Naive B cell (primary cell): ENCODE data around the gene FBXL14. TPM values are rescaled to one million over a fixed set of nuclear protein-coding genes. Genes with fewer than 3 reads are reported as not detected.
"Not testable (repeated sequence)": the region's sequence is repeated elsewhere in the genome, so short reads cannot be mapped to it uniquely, and the experiment has no call there.

Experiments used
- ATAC-seq, 2 donors: fragments of 150-1000 bp; cut with Tn5 transposase; 2 replicates each; pipeline ENCODE4 v1.10.0; 2021; ENCODE audit warnings: low read depth in 2 of 2, mild to moderate bottlenecking in 2 of 2, moderate library complexity in 2 of 2
- DNase-seq: peaks from one replicate; pipeline ENCODE4 v3.0.0; 2022
- H3K27ac Mint-ChIP-seq, 6 donors: one replicate each; pipeline ENCODE4 v1.8.0; 2020 to 2022; ENCODE audit warnings: mild to moderate bottlenecking in 6 of 6, mixed read lengths in 6 of 6, moderate library complexity in 5 of 6, inconsistent platforms in 2 of 6
- H3K27me3 Mint-ChIP-seq, 3 donors: one replicate each; pipeline ENCODE4 v1.8.0; 2021 to 2022; ENCODE audit warnings: mixed read lengths in 3 of 3, mild to moderate bottlenecking in 1 of 3
- H3K36me3 Mint-ChIP-seq, 2 donors: one replicate each; pipeline ENCODE4 v1.8.0; 2020 to 2022; ENCODE audit warnings: mixed read lengths in 2 of 2, inconsistent platforms in 1 of 2, mild to moderate bottlenecking in 1 of 2
- H3K4me1 Mint-ChIP-seq, 3 donors: one replicate each; pipeline ENCODE4 v1.8.0; 2020 to 2022; ENCODE audit warnings: mixed read lengths in 3 of 3, inconsistent platforms in 1 of 3, mild to moderate bottlenecking in 1 of 3, moderate library complexity in 1 of 3
- H3K4me3 Mint-ChIP-seq, 8 donors: one replicate each; pipeline ENCODE4 v1.8.0; 2020 to 2022; ENCODE audit warnings: mild to moderate bottlenecking in 8 of 8, mixed read lengths in 8 of 8, moderate library complexity in 8 of 8, inconsistent platforms in 2 of 8
- H3K9me3 Mint-ChIP-seq, 7 donors: one replicate each; pipeline ENCODE4 v1.8.0; 2020 to 2022; ENCODE audit warnings: mixed read lengths in 7 of 7, mild to moderate bottlenecking in 5 of 7, inconsistent platforms in 2 of 7, moderate library complexity in 1 of 7
- polyA plus RNA-seq, 6 donors: library from polyadenylated mRNA; unstranded; fragments of 300-500 nt; fragmentation: Illumina TruSeq; gene quantifications; one replicate each; pipeline ENCODE4 v1.2.3, GENCODE V29; 2021; ENCODE audit warnings: low read depth in 6 of 6

The FBXL14 gene
- polyA plus RNA-seq, 6 donors from 2014 or later: 11.2 to 20.6 (median 14.6) TPM

DNA sequence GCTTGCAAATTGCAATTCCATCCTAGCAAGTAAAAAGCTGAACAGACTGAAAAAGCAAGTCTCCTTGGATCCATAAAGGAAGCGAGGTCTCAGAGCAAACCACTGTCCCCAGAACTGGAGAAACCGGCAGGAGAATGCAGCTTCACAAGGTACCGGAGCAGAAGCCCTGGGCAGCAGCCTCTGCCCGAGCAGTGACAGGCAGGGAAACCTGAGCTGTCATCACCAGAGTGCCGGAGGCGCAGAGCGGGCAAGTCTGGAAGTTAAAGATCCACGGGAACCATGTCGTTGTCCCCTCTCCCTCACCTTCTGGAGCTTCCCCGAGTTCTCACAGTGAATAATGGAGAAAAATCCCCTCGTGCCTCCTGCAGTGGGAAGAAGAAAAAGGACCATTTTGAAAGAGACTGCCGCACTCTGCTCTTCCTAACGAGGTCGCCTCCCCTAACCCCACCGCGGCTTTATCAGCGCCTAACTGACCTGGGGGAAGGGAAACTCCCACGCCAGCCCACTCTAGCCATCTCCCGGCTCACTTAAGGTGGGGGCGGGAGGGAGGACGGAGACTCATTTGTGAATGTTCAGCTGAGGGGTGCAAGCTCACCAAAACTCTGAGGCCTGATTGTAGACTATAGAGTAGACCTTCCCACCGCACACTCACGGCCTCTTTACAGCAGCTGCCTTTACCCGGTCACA, 27.8 kb downstream of the FBXL14 start:
- no peaks in the 10 kb centered on the region for H3K9me3 Mint-ChIP-seq
- peaks cover 5 to 23% (median 12%) of the 10 kb centered on the region in 3 donors for H3K27me3 Mint-ChIP-seq
- no peak for DNase-seq
- no peaks in the 10 kb centered on the region for H3K4me1 Mint-ChIP-seq
- H3K27ac Mint-ChIP-seq: no peak overlapping the region
- no peak for ATAC-seq
- H3K36me3 Mint-ChIP-seq: peaks cover 6 to 11% of the 10 kb centered on the region in 2 donors
- no peak overlapping the region for H3K4me3 Mint-ChIP-seq

DNA sequence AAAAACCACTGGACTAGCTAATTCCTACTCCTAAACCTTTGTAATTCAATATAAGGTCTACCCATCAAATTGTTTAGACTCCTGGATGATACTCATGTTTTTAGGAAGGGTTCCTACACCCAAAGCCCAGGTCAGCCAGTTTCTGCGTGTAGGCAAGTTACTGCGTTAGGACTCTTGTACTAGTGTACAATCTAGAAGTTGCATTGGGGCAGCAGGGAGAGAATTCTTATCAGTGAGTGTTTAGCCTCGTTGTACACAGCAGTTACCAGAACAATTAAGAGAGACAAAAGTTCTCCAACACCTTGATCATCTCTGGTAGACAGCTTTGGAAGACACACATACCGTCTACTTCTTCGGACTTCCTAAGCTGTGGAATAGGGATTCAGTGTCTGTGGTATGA, 29.2 kb downstream of the FBXL14 start:
- ATAC-seq (no peak), DNase-seq (no peak)
- peaks cover 6 to 11% of the 10 kb centered on the region in 2 donors for H3K36me3 Mint-ChIP-seq
- peaks cover 7 to 23% (median 7%) of the 10 kb centered on the region in 3 donors for H3K27me3 Mint-ChIP-seq
- peak overlapping the region in 1 of 8 donors; percentile 38 for H3K4me3 Mint-ChIP-seq
- no peaks in the 10 kb centered on the region for H3K9me3 Mint-ChIP-seq
- H3K27ac Mint-ChIP-seq: peak overlapping the region in 1 of 6 donors; percentile 50
- H3K4me1 Mint-ChIP-seq: no peaks in the 10 kb centered on the region

DNA sequence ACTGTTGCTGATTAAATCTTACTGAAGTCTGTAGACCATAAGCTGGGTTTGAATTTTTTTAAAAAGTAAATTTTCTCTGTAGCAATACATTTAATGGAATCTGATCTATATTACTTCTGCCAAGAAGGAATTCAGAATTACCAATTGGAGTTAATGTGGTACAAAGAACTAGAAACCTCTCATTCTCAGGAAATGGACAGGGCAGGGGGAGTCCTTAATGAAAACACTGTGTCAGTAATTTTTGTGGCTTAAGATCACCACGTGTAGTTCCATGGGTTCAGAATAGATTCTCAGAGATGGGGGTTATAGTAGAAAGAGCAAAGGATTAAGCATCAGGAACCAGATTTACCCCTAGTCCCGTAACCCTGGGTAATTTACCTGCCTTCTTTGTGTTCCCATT, 30.3 kb downstream of the FBXL14 start:
- no peak for DNase-seq
- Mint-ChIP-seq H3K27me3 (peaks cover 11 to 27% (median 12%) of the 10 kb centered on the region in 3 donors), H3K36me3 (peaks cover 6 to 11% of the 10 kb centered on the region in 2 donors), H3K9me3 (no peaks in the 10 kb centered on the region), H3K4me3 (no peak overlapping the region), H3K4me1 (no peaks in the 10 kb centered on the region), H3K27ac (peak overlapping the region in 1 of 6 donors; percentile 18)
- ATAC-seq: no peak

DNA sequence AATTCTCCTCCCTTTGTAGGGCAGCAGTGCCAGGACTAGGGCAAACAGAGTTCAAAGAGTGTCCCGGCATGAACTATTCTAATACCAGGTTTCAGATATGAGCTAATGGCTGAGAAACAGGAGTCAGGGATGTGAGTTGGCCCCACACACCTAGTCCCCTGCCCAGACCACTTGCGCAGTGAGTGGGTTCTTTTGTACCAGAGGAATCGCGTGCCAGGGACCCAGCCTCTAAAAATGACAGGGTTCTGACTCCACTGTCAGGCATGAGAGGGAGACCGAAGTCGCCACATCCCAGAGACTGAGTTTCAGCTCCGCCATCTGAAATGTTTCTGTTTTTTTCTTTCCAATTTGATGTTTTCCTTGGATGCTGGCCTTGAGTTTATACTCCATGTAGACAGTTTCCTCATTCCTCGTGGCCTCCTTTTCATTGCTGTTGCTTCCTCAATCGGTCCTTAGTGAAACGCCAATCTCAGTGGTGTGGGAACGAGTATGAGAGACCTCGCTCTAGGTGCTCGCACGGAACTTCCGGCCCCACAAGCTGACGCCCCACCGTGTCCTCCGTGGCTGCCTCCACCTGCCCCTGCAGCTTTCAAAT, 31.5 kb downstream of the FBXL14 start:
- Mint-ChIP-seq H3K4me3 (no peak overlapping the region), H3K4me1 (no peaks in the 10 kb centered on the region), H3K27me3 (peaks cover 10 to 27% (median 11%) of the 10 kb centered on the region in 3 donors), H3K27ac (peak overlapping the region in 1 of 6 donors; percentile 84), H3K36me3 (peaks cover 6 to 11% of the 10 kb centered on the region in 2 donors), H3K9me3 (no peaks in the 10 kb centered on the region)
- ATAC-seq (no peak), DNase-seq (no peak)

DNA sequence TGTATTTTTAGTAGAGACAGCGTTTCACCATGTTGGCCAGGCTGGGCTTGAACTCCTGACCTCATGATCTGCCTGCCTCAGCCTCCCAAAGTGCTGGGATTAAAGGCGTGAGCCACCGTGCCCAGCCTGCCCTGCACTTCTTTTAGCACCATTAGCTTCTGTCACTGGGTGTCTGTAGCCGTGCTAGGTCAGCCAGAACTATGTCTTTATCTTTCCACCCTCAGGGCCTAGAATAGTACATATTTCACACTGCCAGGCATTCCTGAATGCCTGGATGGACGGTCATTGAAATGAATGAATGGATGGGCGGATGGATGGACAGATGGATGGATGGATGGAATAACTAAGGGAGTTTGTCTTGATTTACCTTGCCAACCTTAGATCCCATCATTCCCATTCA, 33.7 kb downstream of the FBXL14 start:
- H3K4me3 Mint-ChIP-seq: no peak overlapping the region
- peaks cover 3 to 7% of the 10 kb centered on the region in 2 donors for H3K36me3 Mint-ChIP-seq
- no peaks in the 10 kb centered on the region for H3K4me1 Mint-ChIP-seq
- ATAC-seq: no peak
- no peak overlapping the region for H3K27ac Mint-ChIP-seq
- DNase-seq: no peak
- H3K27me3 Mint-ChIP-seq: peaks cover 6 to 17% (median 7%) of the 10 kb centered on the region in 3 donors
- H3K9me3 Mint-ChIP-seq: peaks cover 0 to 3% (median 0%) of the 10 kb centered on the region in 7 donors

DNA sequence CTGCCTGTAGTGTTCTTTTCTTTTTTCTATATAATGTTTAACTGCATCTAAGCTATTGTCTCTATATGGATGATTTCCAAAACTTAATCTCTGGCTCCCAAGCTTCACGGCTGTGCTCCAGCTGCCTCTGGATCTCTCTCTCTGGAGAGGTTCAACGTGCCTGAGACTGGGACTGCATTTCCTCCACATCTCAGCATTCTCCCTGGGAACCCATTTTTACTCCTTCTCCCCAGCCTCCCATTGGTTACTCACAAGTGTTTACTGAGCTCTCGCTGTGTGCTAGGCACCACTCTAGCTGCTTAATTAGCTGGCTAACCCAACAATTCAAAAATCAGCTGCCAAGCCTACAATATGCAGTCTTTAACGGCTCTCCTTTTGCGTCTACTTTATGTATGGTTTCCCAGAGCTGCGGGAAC, 34.7 kb downstream of the FBXL14 start:
- no peak for DNase-seq
- no peaks in the 10 kb centered on the region for H3K4me1 Mint-ChIP-seq
- no peak overlapping the region for H3K27ac Mint-ChIP-seq
- H3K9me3 Mint-ChIP-seq: peaks cover 0 to 3% (median 0%) of the 10 kb centered on the region in 7 donors
- H3K27me3 Mint-ChIP-seq: peaks cover 6 to 11% (median 7%) of the 10 kb centered on the region in 3 donors
- H3K4me3 Mint-ChIP-seq: no peak overlapping the region
- no peak for ATAC-seq
- H3K36me3 Mint-ChIP-seq: no peaks in the 10 kb centered on the region

DNA sequence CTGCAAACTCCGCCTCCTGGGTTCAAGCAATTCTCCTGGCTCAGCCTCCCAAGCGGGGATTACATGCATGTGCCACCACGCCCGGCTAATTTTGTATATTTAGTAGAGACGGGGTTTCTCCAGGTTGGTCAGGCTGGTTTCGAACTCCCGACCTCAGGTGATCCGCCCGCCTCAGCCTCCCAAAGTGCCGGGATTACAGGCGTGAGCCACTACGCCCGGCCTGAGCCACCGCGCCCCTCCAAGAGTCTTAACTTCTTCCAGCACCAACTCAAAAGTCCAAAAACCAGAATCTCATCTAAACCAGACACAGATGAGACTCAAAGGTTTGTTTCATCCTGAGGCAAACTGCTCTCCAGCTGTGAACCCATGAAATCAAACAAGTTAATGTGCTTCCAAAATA, 36.3 kb downstream of the FBXL14 start:
- not testable (repeated sequence) for DNase-seq, H3K9me3 Mint-ChIP-seq, H3K4me1 Mint-ChIP-seq, H3K4me3 Mint-ChIP-seq, H3K36me3 Mint-ChIP-seq, ATAC-seq
- Mint-ChIP-seq H3K27me3 (peaks cover 5 to 16% (median 14%) of the 10 kb centered on the region in 3 donors), H3K27ac (peak overlapping the region in 1 of 6 donors; percentile 70)

DNA sequence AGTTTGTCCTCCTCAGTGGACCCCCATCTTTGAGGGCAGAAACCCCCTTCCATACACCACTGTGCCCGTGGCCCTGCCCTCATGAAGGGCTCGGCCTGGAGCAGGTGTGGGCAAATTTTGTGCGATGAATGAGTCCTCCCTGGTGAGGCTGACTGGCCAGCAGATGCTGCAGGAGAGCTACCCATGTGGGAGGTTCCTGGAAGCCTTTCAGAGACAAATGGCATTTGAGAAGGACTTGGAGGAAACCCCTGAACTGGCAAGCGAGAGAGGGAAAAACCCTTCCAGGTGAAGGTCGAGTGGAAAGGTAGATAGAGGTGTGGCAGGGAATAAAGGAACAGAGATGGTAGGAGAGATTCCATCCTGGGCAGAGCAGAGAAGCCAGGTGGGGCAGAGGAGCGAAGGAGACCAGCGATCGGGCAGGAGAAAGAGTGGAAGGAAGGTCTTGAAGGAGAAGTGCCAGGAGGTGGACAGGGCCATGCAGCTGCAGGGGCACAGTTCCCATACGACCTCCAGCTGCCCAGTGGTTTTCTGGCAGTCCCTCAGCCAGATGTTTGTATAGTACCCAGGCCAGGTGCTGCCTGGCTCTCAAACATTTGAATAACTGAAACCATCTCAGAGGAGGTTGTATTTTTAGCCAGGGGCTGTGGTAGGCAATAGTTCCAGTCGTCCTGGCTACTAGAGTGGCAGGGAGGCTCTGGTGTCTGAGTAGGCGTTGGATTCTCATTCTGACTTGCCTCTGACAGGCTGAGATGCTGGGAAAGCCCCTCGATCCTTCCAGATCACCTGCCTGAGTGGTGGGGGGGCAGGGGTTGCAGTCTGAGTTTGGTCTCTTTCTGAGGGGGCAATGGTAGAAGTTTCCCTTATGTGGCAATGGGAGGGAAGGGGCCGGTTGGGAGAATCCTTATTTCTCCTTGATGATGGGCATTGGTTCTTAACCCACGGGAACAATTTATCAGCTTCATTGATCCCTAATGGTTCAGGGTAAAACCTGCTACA, 40.1 kb downstream of the FBXL14 start:
- no peaks in the 10 kb centered on the region for H3K36me3 Mint-ChIP-seq
- H3K4me3 Mint-ChIP-seq: peak overlapping the region in 3 of 8 donors; percentile 6 to 59 (median 26)
- peaks cover 0 to 10% (median 3%) of the 10 kb centered on the region in 7 donors for H3K9me3 Mint-ChIP-seq
- peaks cover 5 to 8% (median 6%) of the 10 kb centered on the region in 3 donors for H3K4me1 Mint-ChIP-seq
- ATAC-seq (peak; percentile 23 to 54), DNase-seq (no peak)
- H3K27me3 Mint-ChIP-seq: peaks cover under 1 to 10% (median 7%) of the 10 kb centered on the region in 3 donors
- peak overlapping the region in 1 of 6 donors; percentile 49 for H3K27ac Mint-ChIP-seq

DNA sequence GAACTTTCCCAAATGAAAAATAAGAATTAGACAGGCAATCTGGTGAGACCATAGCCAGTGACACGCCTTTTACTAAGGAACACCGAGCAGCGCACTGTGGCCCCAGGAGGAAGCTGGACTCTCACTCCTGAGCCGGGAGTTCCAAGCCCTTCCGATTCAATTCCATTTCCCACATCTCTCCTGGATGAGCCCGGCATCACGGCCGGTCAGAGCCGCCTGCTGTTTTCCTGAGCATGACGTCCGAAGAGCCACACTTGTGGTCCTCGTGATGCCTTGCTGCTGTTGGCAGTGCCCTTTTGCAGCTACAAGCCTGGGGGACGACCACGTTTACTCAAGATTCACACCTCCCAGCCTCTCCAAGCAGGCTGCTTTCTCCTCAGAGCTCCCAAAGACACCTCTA, 40.8 kb downstream of the FBXL14 start:
- H3K27ac Mint-ChIP-seq: peak overlapping the region in 2 of 6 donors; percentile 37 to 40
- H3K9me3 Mint-ChIP-seq: peaks cover 0 to 14% (median 7%) of the 10 kb centered on the region in 7 donors
- H3K36me3 Mint-ChIP-seq: no peaks in the 10 kb centered on the region
- DNase-seq (no peak), ATAC-seq (no peak)
- H3K4me3 Mint-ChIP-seq: peak overlapping the region in 1 of 8 donors; percentile 58
- peaks cover 5 to 8% (median 6%) of the 10 kb centered on the region in 3 donors for H3K4me1 Mint-ChIP-seq
- peaks cover 4 to 10% (median 7%) of the 10 kb centered on the region in 3 donors for H3K27me3 Mint-ChIP-seq

DNA sequence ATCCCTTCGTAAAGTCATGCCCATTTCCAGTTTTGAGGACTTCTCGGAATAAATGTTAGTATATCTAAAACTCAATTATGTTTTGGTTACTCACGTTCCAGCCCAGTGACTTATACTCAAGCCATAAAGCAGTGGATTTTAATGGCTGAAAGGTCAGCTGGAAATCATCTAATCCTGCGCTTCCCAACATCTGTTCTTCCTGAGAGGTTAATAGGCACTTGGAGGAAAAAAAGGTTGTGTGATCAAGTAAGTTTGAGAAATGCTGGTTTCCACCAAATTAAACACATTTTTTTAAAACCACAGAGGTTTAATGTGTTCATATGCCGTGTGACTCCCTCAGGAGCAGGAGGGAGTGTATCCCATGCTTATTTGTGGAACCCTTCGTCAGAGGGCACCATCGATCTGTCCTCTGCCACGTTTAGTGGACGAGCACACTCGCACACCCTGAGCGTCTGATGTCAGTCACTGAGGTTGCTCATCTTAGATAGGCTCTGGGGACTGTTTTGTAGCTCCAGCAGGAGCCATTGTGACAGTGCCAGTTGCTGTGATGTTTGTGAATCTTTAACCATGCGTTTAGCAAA, 41.4 kb downstream of the FBXL14 start:
- Mint-ChIP-seq H3K9me3 (peaks cover 0 to 14% (median 7%) of the 10 kb centered on the region in 7 donors), H3K36me3 (no peaks in the 10 kb centered on the region), H3K27me3 (peaks cover 4 to 10% (median 7%) of the 10 kb centered on the region in 3 donors), H3K4me1 (peaks cover 5 to 8% (median 6%) of the 10 kb centered on the region in 3 donors), H3K27ac (no peak overlapping the region), H3K4me3 (no peak overlapping the region)
- no peak for ATAC-seq
- DNase-seq: no peak

DNA sequence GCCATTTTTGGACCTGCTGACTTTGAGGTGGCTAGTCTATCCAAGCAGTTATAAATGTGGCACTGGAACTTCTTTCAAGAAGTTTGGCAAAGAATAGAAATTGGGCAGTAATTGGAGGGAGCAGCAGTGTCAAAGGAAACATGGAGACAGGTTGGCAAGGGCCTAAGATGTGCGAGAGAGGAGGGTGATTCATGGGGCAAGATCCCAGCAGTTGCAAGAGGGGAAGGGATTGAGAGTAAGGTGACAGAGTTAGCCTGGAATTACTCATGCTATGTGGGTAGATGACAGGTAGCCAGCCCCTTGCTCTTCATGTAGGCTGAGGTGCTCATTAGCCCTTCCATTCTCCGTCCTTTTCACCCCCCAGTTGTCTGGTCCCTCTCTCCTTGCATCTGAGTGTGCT, 42.2 kb downstream of the FBXL14 start:
- ATAC-seq (no peak), DNase-seq (no peak)
- peaks cover 0 to 14% (median 7%) of the 10 kb centered on the region in 7 donors for H3K9me3 Mint-ChIP-seq
- H3K27ac Mint-ChIP-seq: no peak overlapping the region
- peaks cover 4 to 10% (median 7%) of the 10 kb centered on the region in 3 donors for H3K27me3 Mint-ChIP-seq
- no peaks in the 10 kb centered on the region for H3K36me3 Mint-ChIP-seq
- H3K4me3 Mint-ChIP-seq: no peak overlapping the region
- peaks cover 5 to 8% (median 6%) of the 10 kb centered on the region in 3 donors for H3K4me1 Mint-ChIP-seq

DNA sequence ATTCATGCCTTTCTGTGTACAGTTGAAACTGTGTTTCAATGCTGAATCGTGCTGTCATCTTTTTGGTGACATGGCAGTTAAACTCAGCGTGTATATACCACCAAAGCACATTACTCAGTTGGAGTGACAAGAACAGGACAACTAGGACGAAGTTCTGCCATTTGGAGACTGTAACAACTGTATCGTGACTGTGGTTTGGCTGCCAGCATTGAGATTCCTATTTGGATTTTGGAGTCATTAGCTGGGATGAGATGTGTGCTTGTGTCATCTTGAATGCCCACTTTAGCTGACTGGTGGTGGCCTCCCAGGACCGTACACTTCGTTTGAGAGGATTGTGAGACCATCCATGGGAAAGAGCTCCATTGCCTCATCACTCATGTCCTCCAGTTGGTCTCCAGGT, 42.9 kb downstream of the FBXL14 start:
- ATAC-seq (no peak), DNase-seq (no peak)
- H3K4me1 Mint-ChIP-seq: peaks cover 5 to 8% (median 6%) of the 10 kb centered on the region in 3 donors
- H3K4me3 Mint-ChIP-seq: no peak overlapping the region
- H3K36me3 Mint-ChIP-seq: no peaks in the 10 kb centered on the region
- no peak overlapping the region for H3K27ac Mint-ChIP-seq
- peaks cover 4 to 10% (median 10%) of the 10 kb centered on the region in 3 donors for H3K27me3 Mint-ChIP-seq
- H3K9me3 Mint-ChIP-seq: peaks cover 0 to 14% (median 6%) of the 10 kb centered on the region in 7 donors
